ENCODE data around the gene FAM168A.

The FAM168A gene

DNA sequence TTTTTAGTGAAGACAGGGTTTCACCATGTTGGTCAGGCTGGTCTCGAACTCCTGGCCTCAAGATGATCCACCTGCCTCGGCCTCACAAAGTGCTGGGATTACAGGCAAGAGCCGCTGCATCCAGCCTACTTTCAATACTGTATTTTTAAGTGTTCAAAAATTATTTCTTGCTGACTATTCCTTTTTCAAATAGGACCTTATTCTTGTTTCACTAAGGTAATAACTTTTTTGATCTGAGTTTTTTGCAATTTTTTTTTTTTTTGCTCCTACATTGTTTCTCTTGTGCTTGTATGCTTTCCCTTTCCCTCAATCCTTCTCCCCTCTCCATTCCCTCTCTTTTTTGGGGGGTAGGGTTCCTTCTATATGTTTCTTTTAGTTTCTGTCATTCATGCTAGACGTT, 73.1 kb downstream of the FAM168A start:
- in situ Hi-C loops (cut with MboI; ENCODE audit: low sequenced_read_pairs) = no loop called here

DNA sequence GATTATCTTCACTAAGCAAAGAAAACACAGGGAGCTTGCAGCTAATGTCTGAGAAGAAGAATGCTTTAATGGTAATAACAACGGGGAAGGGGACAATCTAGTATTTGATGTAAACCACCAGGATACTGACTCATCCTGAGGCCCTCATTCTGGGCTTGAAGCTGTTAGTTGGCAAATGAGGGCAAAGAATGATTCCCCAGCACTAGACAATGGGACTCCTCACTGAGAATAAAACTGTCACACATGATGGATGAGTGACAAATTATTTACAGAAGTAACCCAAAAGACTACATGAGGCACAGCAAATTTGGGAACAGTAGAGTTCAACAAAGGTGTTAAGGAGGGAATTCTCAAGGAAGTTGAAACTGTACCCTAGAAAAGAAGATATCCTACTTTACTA, 76.3 kb downstream of the FAM168A start:
- in situ Hi-C loops (cut with MboI; ENCODE audit: low sequenced_read_pairs) = no loop called here

DNA sequence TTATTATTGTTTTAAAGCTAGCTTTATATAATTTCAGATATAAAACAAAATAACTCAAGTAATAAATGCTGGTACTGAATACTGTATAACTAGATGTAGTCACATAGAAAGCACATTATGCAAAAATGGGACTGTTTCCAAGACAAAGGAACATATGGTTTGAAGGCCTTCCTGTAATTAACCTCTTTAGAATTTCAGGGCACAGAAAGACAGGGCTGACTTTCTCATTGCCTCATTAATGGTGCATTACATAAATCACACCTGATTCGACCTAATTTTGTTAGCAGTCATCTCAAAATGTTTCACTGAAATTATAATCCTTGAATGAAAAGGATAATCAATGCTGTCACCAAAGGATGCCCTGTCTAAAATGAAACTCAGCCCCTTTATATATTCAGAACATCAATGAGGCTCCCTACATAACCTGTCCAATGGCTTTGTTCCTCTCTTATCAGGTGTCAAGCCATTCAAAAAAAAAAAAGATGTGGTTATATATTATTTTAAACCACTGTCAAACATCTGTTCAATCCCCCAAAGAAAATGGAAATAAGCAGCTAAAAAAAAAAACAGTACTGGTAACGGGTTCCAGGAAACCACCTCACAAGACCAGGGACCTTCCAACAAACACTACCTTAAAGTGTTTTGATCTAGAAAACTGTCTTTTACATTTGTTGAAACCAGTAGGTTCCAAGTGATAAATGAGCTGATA, 77.4 kb downstream of the FAM168A start:
- in situ Hi-C loops (cut with MboI; ENCODE audit: low sequenced_read_pairs) = no loop called here

DNA sequence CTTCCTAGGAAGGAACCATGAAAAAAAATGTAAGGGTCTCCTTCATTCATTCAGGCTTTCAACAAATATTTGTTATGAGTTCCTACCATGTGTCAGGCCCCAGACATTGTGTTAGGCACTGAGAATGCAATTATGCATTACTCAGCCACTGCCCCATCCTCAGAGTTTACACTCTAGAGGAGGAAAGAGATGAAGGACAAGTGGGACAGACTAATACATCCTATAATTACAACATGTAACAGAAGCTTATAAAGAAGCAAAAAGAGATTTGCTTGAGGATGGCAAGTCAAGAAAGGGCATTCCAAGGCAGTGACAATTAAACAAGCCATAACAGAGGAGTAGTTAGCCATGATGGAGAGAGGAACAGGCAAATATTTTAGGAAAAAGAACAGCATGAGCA, 78.6 kb downstream of the FAM168A start:
- in situ Hi-C loops (cut with MboI; ENCODE audit: low sequenced_read_pairs) = no loop called here

DNA sequence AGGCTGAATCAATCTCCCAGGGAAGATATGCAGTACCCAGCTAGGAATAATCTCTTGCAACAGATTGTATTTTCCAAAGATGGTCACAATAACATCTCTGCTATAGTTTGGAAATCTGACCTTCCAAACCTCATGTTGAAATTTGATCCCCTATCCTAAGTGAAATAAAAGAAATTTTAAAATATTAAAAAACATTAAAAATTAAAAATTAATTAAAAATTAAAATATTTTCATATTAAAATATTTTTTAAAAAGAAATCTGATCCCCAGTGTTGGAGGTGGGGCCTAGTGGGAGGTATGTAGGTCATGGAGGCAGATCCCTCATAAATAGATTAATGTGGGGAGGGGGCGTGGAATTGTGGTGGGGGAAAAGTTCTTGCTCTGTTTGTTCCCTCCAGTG, 79.7 kb downstream of the FAM168A start:
- in situ Hi-C loops (cut with MboI; ENCODE audit: low sequenced_read_pairs) = no loop called here

DNA sequence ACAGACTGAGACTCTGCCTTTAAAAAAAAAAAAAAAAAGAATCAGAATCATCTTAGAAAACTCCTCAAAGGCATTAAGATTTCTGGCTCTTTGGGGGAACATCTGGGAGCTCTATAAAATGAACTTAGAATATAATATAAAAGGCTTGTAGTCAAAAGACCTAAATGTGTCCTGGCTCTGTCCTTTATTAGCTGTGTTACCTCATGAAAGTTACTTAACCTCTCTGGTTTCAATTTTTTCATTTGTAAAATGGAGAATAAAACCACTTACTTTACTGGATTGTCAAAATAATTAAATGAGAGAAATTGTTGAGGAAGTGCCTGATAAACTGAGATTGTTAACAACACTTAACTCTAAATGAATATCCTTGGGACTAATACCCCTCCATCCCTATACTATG, 81.8 kb downstream of the FAM168A start:
- in situ Hi-C loops (cut with MboI; ENCODE audit: low sequenced_read_pairs) = no loop called here

DNA sequence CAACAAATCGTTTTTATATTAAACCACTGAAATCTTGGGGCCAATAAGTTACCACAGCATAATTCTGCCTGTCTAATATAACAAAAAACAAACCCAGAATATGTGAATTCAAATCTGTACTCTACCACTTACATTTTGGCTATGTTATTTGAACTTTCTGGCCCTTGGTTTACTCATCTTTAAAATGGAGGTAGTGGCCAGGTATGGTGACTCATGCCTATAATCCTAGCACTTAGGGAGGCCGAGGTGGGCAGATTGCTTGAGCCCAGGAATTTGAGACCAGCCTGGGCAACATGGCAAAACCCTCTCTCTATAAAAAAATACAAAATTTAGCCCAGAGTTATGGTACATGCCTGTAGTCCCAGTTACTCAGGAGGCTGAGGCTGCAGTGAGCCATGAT, 84.2 kb downstream of the FAM168A start:
- in situ Hi-C loops (cut with MboI; ENCODE audit: low sequenced_read_pairs) = no loop called here

DNA sequence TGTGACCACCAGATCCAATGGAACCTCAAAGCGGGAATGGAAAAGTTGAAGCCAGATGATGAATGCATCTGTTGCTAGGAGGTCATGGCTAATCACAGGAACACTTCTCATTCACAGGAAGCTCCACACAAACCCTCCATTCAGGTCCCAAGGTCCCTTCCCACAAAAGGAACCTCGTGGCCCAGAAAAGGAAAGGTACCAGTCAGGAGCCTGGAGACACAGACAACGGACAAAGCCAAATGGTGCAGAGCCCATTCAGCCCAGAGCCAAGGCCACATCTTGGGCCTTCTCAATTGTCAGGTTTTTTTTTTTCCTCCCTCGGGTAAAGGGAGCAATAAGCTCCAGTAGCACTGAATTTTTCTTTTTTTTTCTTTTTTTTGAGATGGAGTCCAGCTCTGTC, 87.0 kb downstream of the FAM168A start:
- in situ Hi-C loops (cut with MboI; ENCODE audit: low sequenced_read_pairs) = no loop called here

DNA sequence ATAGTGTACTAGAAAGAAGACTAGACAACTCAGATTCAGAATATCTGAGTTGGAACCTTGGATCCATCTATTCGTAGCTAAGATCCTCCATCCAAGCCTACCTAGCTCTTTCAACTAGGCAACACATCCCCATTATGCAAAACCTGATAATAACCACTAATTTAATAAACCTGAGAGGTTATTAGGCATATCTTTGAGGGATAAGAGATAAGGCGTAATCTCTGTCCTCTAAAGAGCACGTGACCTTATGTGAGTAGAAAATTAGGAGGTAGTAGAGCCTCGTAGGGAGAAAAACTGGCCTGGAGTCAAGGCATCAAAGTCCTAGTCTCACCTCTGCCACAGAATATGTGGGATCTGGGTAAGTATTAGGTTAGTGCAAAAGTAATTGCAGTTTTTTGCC, 87.8 kb downstream of the FAM168A start:
- in situ Hi-C loops (cut with MboI; ENCODE audit: low sequenced_read_pairs) = no loop called here

DNA sequence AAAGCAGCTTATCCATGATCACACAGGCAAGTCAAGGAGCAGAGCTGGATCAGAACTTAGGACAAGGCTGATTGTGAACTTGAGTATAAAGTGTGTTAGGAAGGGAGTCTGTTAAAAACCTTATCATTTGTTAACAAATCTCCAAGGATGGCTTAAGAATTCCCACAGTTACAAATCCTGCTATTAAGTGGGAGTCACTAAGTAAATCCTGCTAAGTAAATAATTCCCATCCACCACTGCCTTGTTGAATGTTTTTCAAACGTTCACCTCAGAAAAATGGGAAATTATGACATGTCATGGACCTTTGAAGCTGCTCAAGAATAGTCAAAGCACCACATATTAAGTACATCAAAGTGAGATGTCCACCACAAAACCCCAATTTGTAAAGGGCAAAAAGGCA, 88.7 kb downstream of the FAM168A start:
- in situ Hi-C loops (cut with MboI; ENCODE audit: low sequenced_read_pairs) = no loop called here

DNA sequence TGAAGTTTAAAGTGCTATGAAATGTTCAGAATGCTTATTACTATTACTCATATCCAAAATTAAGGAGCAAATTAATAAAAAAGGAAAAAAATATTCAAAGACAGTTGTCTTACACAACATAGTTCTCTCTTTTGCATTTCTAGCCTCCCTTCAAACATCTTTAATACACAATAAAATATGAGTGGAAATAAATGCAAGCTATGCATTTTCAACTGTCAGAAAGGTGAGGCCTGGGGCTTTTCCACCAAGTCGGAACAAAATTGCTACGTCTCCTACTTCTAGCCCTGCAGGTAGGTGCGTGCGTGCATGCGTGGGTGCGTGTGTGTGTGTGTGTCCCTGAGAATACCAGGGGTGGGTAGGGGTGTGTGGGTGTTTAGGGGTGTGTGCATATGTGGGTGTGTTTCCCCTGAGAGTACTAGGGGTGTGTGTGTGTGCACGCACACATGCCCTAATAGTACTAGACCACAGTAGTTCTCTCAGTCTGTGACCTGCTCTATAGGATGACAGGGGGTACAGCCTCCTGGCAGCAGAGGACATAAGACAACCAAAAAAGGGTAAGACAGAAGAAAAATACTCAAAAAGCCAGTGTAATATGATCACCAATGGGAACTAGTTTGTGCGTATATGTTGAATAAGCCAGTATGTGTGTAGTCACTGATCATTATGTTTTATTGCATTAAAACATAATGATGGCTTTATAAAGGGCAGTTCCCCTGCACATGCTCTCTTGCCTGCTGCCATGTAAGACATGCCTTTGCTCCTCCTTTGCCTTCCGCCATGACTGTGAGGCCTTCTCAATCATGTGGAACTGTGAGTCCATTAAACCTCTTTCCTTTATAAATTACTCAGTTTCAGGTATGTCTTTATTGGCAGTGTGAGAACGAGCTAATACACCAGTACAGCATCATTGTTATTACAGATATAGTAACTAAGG, 89.4 kb downstream of the FAM168A start:
- in situ Hi-C loops (cut with MboI; ENCODE audit: low sequenced_read_pairs) = no loop called here

DNA sequence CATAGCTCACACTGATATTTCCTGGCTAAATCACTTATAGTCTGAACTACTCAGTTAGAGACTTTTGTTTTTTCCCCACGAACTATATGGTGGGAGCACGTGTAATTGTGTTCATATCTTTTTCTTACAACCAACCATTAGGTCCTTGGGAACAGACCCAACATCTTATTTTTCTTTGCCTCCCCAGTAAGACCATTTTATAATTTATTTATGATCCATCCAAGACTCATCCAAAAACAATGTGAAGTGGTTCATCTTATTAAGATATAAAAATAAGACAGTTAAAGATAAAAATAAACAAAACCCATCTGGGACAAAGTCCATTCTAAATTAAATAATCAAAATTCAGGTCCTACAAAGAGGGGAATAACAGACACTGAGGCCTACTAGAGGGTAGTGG, 90.8 kb downstream of the FAM168A start:
- in situ Hi-C loops (cut with MboI; ENCODE audit: low sequenced_read_pairs) = no loop called here

DNA sequence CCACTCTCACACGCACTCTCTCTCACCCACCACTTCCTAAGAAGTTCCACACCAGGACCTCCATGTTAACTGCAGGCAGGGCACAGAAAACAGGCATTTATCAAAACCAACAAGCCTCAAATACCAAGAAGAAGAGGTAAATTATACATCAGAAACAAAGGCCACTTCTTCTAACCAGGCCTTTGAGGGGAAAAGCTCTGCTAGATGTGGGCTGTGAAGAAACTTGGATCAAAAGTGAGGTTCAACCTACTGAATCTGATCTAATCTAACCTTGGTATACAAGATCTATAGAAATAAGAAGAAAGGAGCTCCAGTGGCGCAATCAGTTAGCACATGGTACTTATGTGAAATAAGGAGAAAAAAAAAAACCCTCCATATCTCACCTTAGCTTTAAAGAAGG, 91.9 kb downstream of the FAM168A start:
- in situ Hi-C loops (cut with MboI; ENCODE audit: low sequenced_read_pairs) = no loop called here

DNA sequence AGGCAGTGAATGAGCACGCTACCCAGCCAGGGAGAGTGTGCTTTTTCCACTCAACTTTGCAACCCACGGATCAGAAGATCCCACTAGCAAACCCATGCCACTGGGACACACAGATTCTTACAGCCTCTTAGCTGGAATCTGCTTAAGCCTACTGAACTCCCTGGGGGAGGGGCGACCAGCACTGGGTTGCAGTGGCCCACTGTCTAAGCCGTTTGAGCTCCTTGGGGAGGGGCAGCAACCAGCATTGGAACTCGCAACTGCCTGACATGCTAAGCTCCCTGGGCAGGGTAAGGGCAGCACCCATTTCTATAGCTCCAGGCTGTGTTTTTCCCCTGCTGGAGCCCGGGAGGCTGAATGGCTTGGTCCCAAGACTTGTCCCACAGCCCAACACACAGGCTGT, 99.6 kb downstream of the FAM168A start:
- in situ Hi-C loops (cut with MboI; ENCODE audit: low sequenced_read_pairs) = no loop called here

DNA sequence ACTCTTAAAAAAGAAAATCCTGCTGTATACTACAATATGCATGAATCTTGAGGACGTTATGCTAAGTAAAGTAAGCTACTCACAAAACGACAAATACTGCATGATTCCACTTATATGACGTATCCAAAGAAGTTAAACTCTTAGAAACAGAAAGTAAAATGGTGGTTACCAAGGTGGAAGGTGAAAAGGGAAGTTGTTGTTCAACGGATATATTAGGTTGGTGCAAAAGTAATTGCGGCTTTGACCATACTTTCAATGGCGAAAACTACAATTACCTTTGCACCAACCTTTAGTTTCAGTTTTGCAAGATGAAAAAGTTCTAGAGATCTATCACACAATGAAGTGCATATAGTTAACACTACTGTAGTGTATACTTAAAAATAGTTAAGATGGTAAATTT, 101.8 kb downstream of the FAM168A start:
- in situ Hi-C loops (cut with MboI; ENCODE audit: low sequenced_read_pairs) = no loop called here

DNA sequence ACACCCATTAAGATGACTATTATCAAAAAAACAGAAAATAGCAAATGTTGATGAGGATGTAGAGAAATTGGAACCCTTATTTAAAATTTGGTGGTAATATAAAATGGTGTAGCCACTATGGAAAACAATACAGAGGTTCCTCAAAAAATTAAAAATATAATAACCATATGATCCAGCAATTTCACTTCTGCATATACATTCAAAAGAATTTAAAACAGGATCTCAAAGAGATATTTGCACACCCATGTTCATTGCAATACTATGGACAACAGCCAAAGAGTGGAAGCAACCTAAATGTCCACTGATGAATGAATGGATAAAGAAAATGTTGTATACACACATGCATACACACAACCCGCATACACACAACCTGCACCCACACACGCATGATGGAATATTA, 102.2 kb downstream of the FAM168A start:
- in situ Hi-C loops (cut with MboI; ENCODE audit: low sequenced_read_pairs) = no loop called here

DNA sequence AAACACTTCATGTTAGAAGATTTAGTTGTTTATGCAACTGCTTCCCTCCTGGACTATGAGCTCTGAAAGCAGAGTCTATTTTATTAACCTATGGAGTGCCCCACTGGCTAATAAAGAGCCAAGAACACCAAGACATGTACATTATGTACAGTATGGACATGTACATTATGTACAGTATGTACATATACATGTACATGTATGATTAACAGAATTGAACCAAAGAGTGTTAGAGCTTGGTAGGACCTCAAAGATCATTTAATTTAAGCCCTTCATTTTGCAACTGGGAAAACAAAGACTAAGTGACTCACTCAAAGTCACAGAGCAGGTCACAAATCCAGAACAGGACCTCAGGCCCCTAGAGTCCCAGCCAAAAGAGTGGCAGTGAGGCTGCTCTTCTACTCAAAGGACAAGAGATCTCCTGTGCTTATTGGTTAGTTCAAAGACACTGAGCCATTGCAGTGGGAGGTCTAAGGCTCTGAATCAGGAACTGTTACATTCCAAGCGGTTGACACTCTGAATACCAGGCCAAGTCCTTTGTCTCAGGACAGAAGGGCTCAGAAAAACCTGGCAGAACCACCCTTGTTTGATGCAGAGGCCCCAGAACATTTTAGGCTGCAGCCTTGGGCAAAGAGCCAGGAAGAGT, 103.8 kb downstream of the FAM168A start:
- in situ Hi-C loops (cut with MboI; ENCODE audit: low sequenced_read_pairs) = no loop called here

DNA sequence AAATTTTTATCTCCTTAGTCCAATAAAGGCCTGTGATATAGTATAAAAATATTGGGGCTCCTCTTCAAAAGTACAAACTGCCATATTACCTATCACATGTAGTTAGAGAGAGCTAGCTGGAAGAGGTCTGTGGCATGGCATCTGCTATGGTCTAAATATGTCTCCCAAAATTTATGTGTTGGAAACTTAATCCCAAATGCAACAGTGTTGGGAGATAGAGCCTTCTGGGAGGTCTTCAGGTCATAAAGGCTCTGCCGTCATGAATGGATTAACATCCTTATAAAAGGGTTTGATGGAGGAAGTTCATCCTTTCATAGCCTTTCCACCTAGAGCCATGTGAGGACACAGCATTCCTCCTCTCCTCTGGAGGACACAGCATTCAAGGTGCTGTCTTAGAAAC, 116.3 kb downstream of the FAM168A start:
- in situ Hi-C loops (cut with MboI; ENCODE audit: low sequenced_read_pairs) = no loop called here

DNA sequence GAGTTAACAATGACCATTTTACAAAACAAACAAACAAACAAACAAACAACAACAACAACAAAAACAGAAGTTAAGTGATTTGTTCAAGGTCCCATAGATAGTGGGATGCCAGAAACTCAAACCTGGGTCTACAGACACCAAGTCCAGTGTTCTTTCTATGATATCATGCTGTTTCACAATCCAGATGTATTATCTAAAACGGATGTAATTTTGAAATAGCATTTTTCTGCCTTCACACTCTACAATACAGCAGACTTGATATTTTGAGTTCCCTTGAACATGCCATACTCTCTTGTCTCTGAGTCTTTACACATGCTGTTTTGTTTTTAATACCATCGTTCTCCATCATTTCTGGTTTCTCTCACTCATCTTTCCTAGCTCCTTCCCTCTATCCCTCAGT, 117.2 kb downstream of the FAM168A start:
- in situ Hi-C loops (cut with MboI; ENCODE audit: low sequenced_read_pairs) = no loop called here

DNA sequence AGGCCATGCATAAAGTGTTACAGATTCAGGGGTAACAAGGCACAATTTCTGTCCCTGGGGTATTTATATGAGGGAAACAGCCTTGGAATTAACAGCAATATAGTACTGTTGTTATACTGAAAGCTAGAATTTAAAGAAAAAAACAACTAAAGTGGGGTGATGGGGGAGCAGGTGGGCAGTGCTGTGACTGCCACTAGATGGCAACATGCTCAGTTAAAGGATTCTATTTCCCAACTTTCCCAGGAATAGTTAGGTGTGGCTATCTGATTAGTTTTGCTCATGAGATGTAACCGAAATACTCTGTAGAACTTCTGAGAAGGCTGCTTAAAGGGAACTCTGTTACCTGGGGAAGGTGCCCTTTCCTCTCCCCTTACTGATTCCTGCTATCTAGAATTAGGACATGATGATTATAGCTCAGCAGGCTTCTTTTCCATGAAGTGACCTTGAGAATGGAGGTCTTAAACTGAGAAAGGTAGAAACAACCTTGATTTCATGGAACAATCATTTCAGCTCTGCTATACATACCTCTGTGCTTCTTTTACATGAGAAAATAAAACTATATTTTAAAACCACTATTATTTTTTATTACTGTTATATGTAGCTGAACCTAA, 119.1 kb downstream of the FAM168A start:
- in situ Hi-C loops (cut with MboI; ENCODE audit: low sequenced_read_pairs) = no loop called here

DNA sequence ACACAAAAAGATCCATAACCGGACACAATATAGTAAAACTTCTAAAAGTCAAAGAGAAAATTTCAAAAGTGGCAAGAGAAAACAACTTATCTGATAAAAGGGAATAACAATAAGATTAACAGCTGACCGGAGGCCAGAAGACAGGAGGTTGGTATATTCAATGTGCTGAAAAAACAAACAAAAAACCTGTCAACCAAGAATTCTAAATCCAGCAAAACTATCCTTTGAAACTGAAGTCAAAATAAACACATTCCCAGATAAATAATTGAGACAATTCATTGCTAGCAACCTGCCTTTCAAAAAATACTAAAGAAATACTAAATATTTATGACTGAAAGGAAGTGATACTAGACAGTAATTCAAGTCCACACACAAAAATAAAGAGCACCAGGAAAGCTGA, 120.4 kb downstream of the FAM168A start:
- in situ Hi-C loops (cut with MboI; ENCODE audit: low sequenced_read_pairs) = no loop called here
